ENCODE measurements around the gene TM4SF18.

GRCh38 chr3:149371723-149372114, 38.3 kb upstream of the TM4SF18 start:
- TF ChIP-seq YY1 (IDR thresholded peaks at IDR 0.05; ENCODE audit: insufficient read depth, insufficient read length) (no peak), SUZ12 (IDR thresholded peaks at IDR 0.05; ENCODE audit: extremely low read depth, insufficient read depth, insufficient read length) (no peak)

Data from NT2/D1 (cell line).